Small intestine (tissue), 16 donors: ENCODE results near the gene DMRT2. TPM values are rescaled to one million over a fixed set of nuclear protein-coding genes. Genes with fewer than 3 reads are reported as not detected.

Source experiments
- DNase-seq, 2 donors: peaks; one replicate each; pipeline versions ENCODE4 v3.0.0 to v3.0.0-alpha.2; 2013
- FAIRE-seq: peaks from 2 replicates; lab custom pipeline; 2012; peaks lifted over from hg19 to GRCh38; lab: Jason Lieb, UNC
- H3K27ac ChIP-seq, 3 donors: one replicate each; pipeline ENCODE4 v1.5.1; 2013; ENCODE audit warnings: low read length in 2 of 3, mild to moderate bottlenecking in 2 of 3, control low read depth in 1 of 3, inconsistent platforms in 1 of 3, low read depth in 1 of 3, moderate library complexity in 1 of 3
- H3K27me3 ChIP-seq, 3 donors: one replicate each; pipeline ENCODE4 v1.6.1; 2013; ENCODE audit warnings: low read length in 3 of 3, inconsistent platforms in 1 of 3; ENCODE audit not compliant: control insufficient read depth in 3 of 3, insufficient read depth in 3 of 3
- H3K36me3 ChIP-seq, 3 donors: one replicate each; pipeline ENCODE4 v1.6.1; 2013; ENCODE audit warnings: low read length in 3 of 3, inconsistent platforms in 1 of 3, low read depth in 1 of 3, mild to moderate bottlenecking in 1 of 3, moderate library complexity in 1 of 3; ENCODE audit not compliant: control insufficient read depth in 3 of 3, insufficient read depth in 2 of 3
- H3K4me1 ChIP-seq, 3 donors: one replicate each; pipeline ENCODE4 v1.6.1; 2013; ENCODE audit warnings: low read length in 2 of 3, inconsistent platforms in 1 of 3, low read depth in 1 of 3, mild to moderate bottlenecking in 1 of 3, moderate library complexity in 1 of 3; ENCODE audit not compliant: control insufficient read depth in 3 of 3, insufficient read depth in 2 of 3
- H3K4me3 ChIP-seq, 3 donors: one replicate each; pipeline ENCODE4 v1.5.1; 2013; ENCODE audit warnings: low read length in 3 of 3, control low read depth in 1 of 3, inconsistent platforms in 1 of 3, low read depth in 1 of 3, mild to moderate bottlenecking in 1 of 3, moderate library complexity in 1 of 3
- H3K9me3 ChIP-seq, 2 donors: one replicate each; pipeline ENCODE4 v1.6.1; 2013; ENCODE audit warnings: low read depth in 1 of 2, low read length in 1 of 2; ENCODE audit not compliant: control insufficient read depth in 2 of 2, insufficient read depth in 1 of 2
- WGBS, 3 donors: extraction: QIAGEN DNeasy Blood & Tissue Kit; methylation state at CpG; one replicate each; pipeline ENCODE4 v1.1.7; 2013; 5-methylcytosine and 5-hydroxymethylcytosine counted together
- long read RNA-seq, 10 donors: transcript quantifications; one replicate each; lab custom pipeline, GENCODE V29; 2026
- polyA plus RNA-seq, 4 donors: library from polyadenylated mRNA; stranded (reverse) in 3 of 4; unstranded in 1 of 4; fragments of 200-250 nt in 3 of 4; fragments of 120-200 nt in 1 of 4; gene quantifications; one replicate each; pipeline versions ENCODE4 v1.2.1 to v1.2.3, GENCODE V29; 2013
- donor health status: healthy with polysubstance abuse.
- donor health status: control.
- donor health status: control.
- donor health status: Bipolar disorder and iron deficiency.
- donor health status: healthy.

DMRT2 gene
- polyA plus RNA-seq, result under 1 TPM in 1 of 4 donors, not detected in 3; 0.10 TPM
- long read RNA-seq, donor 1, result 0 reads
- long read RNA-seq, donor 2, result 0 reads
- long read RNA-seq, donor 3, result 0 reads
- long read RNA-seq, donor 4, result 0 reads
- long read RNA-seq, donor 5, result 0 reads
- long read RNA-seq, donor 6, result 0 reads
- long read RNA-seq, donor 7, result 0 reads
- long read RNA-seq, donor 8, result 0 reads
- long read RNA-seq, donor 9, result 0 reads
- long read RNA-seq, donor 10, result 0 reads

GRCh38 chr9:1050125-1050895, at the start of gene DMRT2:
DMRT2 (plus strand) TSS chr9:1050357; CDS start chr9:1051614, 1,257 bp downstream.
- H3K4me1 ChIP-seq, result peaks cover 0 to 8% (median 6%) of the 10 kb centered on the region in 3 donors
- H3K4me3 ChIP-seq, result peak within 1 kb of the TSS in 1 of 3 donors; percentile 18
- peaks cover 0 to 5% of the 10 kb centered on the region in 2 donors for H3K9me3 ChIP-seq
- 2 to 4% (median 3%) methylated on average over 46 to 48 of the region's 48 CpGs for WGBS, 3 donors
- peaks cover 10 to 88% (median 69%) of the 10 kb centered on the region in 3 donors for H3K27me3 ChIP-seq
- DNase-seq (peak; percentile 69 to 76), FAIRE-seq (no peak)
- no peak within 1 kb of the TSS for H3K27ac ChIP-seq
- no peaks in the 10 kb centered on the region for H3K36me3 ChIP-seq

DNA sequence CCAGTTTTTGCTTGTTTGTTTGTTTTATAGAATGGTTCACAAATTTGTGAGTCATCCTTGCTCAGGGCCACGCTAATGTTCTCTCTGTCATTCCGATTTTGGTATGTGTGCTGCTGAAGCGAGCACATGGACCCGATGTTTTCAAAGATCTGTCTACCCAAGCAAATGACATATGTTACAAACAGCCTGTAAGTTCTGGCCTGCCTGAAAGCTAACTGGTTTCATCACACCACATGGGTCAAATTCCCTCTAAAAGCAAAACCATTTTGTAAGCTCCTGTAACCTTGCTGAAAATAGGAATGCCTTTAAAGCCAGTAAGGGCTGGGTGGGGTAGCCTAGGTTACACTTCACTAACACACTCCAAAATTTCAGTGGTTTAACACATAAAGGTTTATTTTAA, 48.3 kb upstream of the DMRT2 start:
- FAIRE-seq, result no peak
- Histone ChIP-seq H3K27me3 (no peaks in the 10 kb centered on the region), H3K9me3 (peaks cover 0 to 16% of the 10 kb centered on the region in 2 donors), H3K36me3 (no peaks in the 10 kb centered on the region), H3K27ac (no peak overlapping the region), H3K4me1 (no peaks in the 10 kb centered on the region), H3K4me3 (no peak overlapping the region)
- no peak for DNase-seq
- 86 to 91% (median 90%) methylated on average over 4 of the region's 4 CpGs for WGBS, 3 donors

- H3K4me3 ChIP-seq, result no peak overlapping the region
- no peaks in the 10 kb centered on the region for H3K27me3 ChIP-seq
- DNase-seq (no peak), FAIRE-seq (no peak)
- peaks cover 0 to 16% of the 10 kb centered on the region in 2 donors for H3K9me3 ChIP-seq
- H3K27ac ChIP-seq, result no peak overlapping the region
- H3K4me1 ChIP-seq, result no peaks in the 10 kb centered on the region
- no peaks in the 10 kb centered on the region for H3K36me3 ChIP-seq
- WGBS, 3 donors, result 82 to 97% (median 91%) methylated on average over 2 of the region's 2 CpGs
Observed at GRCh38 chr9:1002678-1003077, 47.5 kb upstream of the DMRT2 start.

GRCh38 chr9:1005043-1005667, 45.0 kb upstream of the DMRT2 start:
- WGBS, 3 donors, result 47 to 58% (median 53%) methylated on average over 10 of the region's 10 CpGs

DNA sequence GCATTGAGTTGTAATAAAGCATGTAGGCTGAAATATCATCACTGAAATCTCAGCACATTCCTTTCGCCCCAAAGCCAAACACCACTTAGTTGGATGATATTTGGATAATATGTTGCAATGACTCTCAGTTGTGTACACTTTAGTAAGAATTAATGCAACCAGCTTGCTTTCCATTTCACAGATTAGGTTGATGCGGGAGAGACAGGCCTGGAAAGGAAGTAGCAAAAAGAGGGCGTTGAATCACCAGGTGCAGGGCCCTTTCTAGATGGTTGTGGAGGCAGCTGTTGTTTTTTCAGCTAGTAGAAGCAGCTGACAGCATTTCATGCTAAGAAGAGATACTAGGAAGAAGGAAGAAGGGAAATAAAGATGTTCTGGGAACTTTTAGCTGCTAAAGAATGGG, 42.8 kb upstream of the DMRT2 start:
- WGBS, 3 donors, result 76 to 83% (median 81%) methylated on average over 3 of the region's 3 CpGs
- Histone ChIP-seq H3K4me1 (no peaks in the 10 kb centered on the region), H3K4me3 (no peak overlapping the region), H3K36me3 (no peaks in the 10 kb centered on the region), H3K27me3 (peaks cover 0 to 3% (median 0%) of the 10 kb centered on the region in 3 donors), H3K27ac (no peak overlapping the region), H3K9me3 (no peaks in the 10 kb centered on the region)
- DNase-seq, result no peak
- FAIRE-seq, result no peak

More at GRCh38 chr9:1005043-1005667, 45.0 kb upstream of the DMRT2 start:
- FAIRE-seq, result no peak
- Histone ChIP-seq H3K4me1 (no peaks in the 10 kb centered on the region), H3K36me3 (no peaks in the 10 kb centered on the region), H3K9me3 (no peaks in the 10 kb centered on the region), H3K4me3 (no peak overlapping the region), H3K27me3 (peaks cover 0 to 3% (median 0%) of the 10 kb centered on the region in 3 donors), H3K27ac (no peak overlapping the region)
- DNase-seq, result peak; percentile 48 to 52

DNA sequence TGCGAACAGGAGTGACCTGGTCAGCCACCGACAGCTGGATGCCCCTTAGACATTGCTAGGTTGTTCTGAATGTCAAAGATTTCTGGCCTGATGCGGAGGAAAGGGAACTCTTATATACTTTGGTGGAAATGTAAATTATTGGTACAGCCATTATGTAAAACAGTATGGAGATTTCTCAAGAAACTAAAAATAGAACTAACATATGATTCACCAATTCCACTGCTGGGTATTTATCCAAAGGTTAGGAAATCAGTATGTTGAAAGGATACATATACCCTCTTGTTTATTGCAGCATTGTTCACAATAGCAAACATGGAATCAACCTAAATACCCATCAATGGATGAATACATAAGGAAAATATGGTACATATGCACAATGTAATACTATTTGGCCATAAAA, 41.9 kb upstream of the DMRT2 start:
- Histone ChIP-seq H3K4me1 (no peaks in the 10 kb centered on the region), H3K4me3 (no peak overlapping the region), H3K27ac (no peak overlapping the region), H3K9me3 (no peaks in the 10 kb centered on the region), H3K27me3 (peaks cover 0 to 3% (median 0%) of the 10 kb centered on the region in 3 donors), H3K36me3 (no peaks in the 10 kb centered on the region)
- 88 to 91% (median 88%) methylated on average over 3 of the region's 3 CpGs for WGBS, 3 donors
- DNase-seq (no peak), FAIRE-seq (no peak)

- Histone ChIP-seq H3K9me3 (no peaks in the 10 kb centered on the region), H3K27me3 (peaks cover 0 to 3% (median 0%) of the 10 kb centered on the region in 3 donors), H3K36me3 (no peaks in the 10 kb centered on the region), H3K4me3 (no peak overlapping the region), H3K27ac (no peak overlapping the region), H3K4me1 (no peaks in the 10 kb centered on the region)
- FAIRE-seq (no peak), DNase-seq (peak; percentile 75 to 77)
- 7 to 9% (median 9%) methylated on average over 14 of the region's 14 CpGs for WGBS, 3 donors
Observed at GRCh38 chr9:1009101-1009707, 41.0 kb upstream of the DMRT2 start.

DNA sequence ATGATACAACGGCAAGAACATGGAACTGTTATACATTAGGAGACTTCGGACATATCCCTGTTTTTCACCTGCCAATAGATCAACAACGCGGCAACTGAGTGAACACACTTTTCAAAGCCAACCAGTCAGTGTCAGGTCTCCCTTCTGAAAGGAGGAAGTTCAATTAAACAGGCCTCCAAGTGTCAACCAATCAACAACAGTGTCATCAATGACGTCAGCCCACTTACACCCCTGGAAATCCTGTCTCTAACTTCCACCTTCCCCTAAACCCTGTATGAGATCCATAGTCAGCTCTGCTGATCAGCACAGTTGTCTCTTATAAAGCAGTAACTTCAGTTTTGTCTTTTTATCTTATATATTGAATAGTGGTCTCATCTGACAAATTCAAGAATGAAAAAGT, 37.1 kb upstream of the DMRT2 start:
- H3K4me1 ChIP-seq, result no peaks in the 10 kb centered on the region
- FAIRE-seq (no peak), DNase-seq (no peak)
- H3K36me3 ChIP-seq, result no peaks in the 10 kb centered on the region
- H3K27ac ChIP-seq, result no peak overlapping the region
- peaks cover 0 to 10% (median 0%) of the 10 kb centered on the region in 3 donors for H3K27me3 ChIP-seq
- WGBS, 3 donors, result 67 to 75% (median 74%) methylated on average over 5 of the region's 5 CpGs
- no peaks in the 10 kb centered on the region for H3K9me3 ChIP-seq
- H3K4me3 ChIP-seq, result no peak overlapping the region
